Epithelial cell of prostate (primary cell): ENCODE measurements around the gene TXNDC15.

Experiments
- DNase-seq: peaks from one replicate; pipeline ENCODE4 v3.0.0-alpha.2; 2011; ENCODE audit warnings: low read depth, low spot score
- H3K27ac ChIP-seq: fragments of 450-650 bp; 2 replicates; pipeline ENCODE4 v1.5.1; 2017; ENCODE audit warnings: mild to moderate bottlenecking

TXNDC15 gene

DNA sequence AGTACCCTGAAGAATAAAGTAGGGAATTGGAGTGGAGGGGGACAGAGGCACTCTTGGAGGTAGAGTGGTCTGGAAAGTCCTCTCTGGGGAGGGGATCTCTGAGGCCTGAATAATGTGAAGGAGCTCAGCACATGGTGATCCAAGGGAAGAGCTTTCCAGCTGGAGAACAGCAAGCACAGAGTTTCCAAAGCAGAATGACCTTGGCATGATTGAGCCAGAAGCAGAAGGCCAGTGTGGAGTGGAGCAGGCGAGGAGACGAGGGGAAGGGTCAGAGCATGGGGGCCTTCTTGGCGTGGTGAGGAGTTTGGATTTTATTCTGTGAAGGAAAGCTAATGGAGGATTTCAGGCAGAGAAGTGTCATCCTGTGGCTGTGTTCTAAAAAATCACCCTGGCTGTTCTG, 39.1 kb downstream of the TXNDC15 start:
- H3K27ac ChIP-seq: no peak overlapping the region

DNA sequence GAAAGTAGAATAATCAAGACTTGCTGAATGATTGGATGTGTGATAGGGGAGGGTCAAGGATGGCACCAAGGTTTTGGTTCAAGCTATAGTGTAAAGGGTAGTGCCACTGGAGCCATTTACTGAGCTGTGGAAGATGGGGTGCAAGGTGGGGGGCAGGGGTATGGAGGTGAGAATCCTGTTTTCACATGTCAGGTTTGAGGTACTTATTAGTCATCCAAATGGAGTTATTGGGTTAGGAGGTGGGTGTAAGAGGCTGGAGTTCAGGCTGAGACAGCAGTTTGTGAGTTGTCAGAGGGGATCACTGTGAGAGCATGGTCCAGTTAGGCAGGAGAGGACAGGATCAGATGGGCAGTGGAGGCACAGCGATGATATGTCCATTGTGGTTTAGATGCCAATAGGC, 39.6 kb downstream of the TXNDC15 start:
- no peak for DNase-seq

More for the DNA sequence above, 39.1 kb downstream of the TXNDC15 start:
- no peak for DNase-seq

DNA sequence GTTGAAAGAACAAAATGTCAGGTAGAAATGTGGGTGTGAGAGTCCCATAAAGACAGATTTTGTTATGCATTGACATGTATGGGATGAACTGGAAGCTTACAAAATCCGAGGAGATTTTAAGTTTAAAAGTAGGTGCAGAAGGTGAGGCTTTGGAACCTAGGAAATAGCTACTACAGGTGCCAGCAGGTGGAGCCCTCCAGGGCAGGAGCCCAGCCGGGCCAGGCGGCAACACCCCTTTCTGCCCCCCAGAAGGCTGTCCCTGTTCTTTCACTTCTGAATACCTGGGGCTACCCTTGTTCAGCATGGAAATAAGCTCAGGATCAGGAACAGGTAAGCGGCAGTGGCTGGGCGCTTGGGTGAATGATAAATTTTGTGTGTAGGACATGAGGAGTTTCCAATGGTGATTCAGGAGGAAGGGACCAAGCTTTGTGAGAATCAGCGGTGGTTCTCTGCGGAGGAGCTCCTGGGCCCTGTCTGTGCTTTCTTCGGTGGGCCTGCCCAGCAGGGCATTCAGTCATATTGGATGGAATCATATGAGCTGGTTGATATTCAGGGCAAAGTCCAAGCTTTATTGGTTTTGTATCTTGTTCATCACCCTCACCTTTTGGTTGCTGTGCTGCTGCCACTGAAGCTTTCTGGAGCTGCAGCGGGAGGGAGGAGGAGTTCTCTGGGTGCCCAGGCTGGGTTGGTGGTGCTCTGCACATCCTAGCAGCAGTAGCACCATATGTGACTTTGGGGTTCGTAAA, 43.1 kb downstream of the TXNDC15 start:
- no peak for DNase-seq

More for the DNA sequence above, 39.6 kb downstream of the TXNDC15 start:
- no peak overlapping the region for H3K27ac ChIP-seq

DNA sequence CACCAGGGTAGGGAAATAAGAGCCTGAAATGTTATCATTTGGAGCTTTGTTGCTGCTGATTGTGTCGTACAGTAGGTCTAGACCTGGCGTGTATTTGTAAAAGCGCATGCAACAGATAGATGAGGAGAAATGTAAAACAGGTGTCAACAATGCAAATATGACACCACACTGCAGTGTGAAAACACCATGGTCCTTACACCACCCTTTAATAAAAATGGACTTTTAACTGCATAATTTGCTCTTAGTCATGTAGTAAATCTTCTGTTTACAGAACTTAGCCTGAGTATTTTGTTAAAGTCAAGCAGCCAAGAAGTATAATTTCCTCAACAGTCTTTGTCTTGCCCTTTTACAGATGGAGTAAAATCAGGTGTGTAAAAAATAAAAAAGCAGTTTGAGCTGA, 44.7 kb downstream of the TXNDC15 start:
- DNase-seq: no peak
- H3K27ac ChIP-seq: no peak overlapping the region

More for the DNA sequence above, 43.1 kb downstream of the TXNDC15 start:
- no peak overlapping the region for H3K27ac ChIP-seq

GRCh38 chr5:134920848-134921575, 46.8 kb downstream of the TXNDC15 start:
- no peak for DNase-seq
- H3K27ac ChIP-seq: no peak overlapping the region

- no peak for DNase-seq
- no peak overlapping the region for H3K27ac ChIP-seq
Observed at GRCh38 chr5:134932508-134932907, 58.3 kb downstream of the TXNDC15 start.

DNA sequence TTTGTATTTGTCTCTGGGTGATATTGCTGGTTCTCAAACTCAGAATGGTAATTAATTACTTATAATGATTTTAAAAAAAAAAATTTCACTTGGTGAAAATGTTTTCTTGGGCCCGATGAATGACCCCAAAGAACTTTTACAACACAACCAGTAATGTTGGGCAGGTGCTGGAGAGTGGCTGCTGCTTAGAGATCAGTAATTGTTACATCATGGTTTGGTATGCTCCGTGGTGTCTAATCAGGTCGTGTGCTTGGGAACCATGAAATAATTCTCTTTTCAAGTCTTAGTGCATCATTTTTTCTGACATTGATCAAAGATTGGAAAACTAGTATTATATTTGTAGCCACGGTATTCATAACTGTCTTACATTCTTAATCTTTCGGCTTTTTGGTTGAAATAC, 60.0 kb downstream of the TXNDC15 start:
- no peak overlapping the region for H3K27ac ChIP-seq
- DNase-seq: no peak

- DNase-seq: no peak
- no peak overlapping the region for H3K27ac ChIP-seq
Observed at GRCh38 chr5:134935711-134936602, 61.8 kb downstream of the TXNDC15 start.

DNA sequence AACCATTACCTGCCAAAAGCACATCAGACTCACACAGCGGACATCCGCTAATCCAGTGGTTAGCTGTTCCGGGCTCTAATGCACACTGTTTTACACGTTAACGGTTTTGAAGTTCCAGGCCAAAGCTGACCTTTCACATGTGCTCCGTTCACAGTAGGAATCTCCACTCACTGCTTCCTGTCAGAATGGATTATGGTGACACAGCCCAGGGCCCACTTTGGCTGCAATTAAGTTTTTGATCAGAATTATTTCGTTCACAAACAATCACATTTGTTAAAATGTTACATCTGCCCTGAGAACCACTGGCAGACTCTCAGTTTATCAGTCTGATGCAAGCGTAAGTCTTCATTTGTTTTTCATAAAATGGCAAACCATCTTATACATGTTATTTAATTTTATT, 63.4 kb downstream of the TXNDC15 start:
- H3K27ac ChIP-seq: no peak overlapping the region
- DNase-seq: no peak

DNA sequence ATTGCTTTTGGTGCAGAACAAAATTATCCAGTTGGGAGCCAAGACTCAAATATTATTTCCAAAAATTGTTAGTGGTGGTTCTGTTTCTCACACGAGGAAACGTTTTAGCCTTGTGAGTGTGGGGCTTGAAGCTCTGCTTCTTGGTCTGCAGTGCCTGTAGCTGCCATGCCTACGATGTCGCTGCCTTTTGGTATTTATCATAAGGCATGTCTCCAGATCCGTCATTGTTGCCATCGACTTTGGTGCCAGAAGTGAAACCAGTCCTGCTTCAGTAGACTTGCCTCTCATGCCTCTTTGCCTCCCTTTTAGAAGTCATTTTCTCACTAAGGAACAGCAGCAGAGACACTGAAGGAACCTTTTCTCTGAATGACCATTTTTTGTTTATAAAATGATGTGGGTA, 63.9 kb downstream of the TXNDC15 start:
- DNase-seq: no peak
- no peak overlapping the region for H3K27ac ChIP-seq

DNA sequence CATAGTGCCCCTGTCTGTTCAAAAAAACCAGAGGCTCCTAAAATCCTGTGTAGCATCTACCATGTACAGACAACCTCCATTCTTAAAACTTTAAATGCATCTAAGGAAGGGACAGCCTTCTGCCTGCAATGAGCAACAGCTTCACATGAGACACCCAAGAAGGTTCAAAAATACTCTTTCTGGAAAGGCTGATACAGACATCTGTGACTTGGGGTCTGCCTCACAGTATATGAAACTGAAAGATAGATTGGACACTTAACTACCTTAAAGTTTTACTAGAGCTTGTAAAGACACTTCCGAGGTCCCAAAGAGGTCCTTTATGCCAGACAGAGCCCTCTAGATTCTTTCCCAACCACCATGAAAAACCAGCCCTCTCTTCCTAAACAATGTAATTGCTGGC, 65.3 kb downstream of the TXNDC15 start:
- no peak for DNase-seq
- no peak overlapping the region for H3K27ac ChIP-seq

GRCh38 chr5:134943547-134943946, 69.4 kb downstream of the TXNDC15 start:
- no peak for DNase-seq
- no peak overlapping the region for H3K27ac ChIP-seq

GRCh38 chr5:134944630-134945029, 70.5 kb downstream of the TXNDC15 start:
- H3K27ac ChIP-seq: no peak overlapping the region
- no peak for DNase-seq

DNA sequence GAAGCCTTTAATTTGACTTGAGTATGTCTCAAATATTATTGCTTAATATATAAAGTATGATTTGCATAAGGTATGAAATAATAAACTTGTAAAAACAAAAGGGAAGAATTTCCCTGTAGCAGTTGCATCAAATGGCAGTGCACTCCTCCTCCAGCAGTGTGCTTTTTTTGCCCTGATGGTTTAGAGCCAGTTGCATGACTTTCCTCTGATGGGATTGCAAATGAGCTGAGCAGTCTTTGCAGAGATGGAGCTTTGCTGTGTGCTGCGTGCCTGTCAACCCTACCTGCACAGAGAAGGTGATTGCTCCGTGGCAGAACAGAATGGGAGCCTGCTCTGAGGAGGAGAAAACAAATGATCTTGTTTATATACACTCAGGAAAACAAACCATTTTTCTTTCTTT, 70.9 kb downstream of the TXNDC15 start:
- no peak for DNase-seq
- no peak overlapping the region for H3K27ac ChIP-seq

DNA sequence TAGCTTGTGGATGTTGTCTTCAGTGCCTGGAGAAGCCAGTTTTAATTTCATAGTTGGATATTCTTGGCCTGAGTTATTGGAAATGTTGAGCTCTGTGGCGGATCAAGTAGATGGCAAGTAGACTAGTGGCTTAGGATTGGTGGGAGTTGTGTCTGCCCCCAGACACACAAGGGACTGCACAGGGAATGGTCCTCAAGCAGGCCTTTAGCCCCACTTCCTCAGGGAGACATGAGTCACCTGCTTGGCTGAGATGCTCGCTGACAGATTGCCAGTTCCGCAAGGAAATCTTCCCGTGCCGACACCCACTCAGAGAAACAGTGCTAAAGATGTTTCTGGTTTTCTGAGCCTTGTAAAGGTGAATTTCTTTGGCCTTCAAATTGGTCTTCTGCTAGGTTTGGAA, 74.7 kb downstream of the TXNDC15 start:
- H3K27ac ChIP-seq: no peak overlapping the region
- no peak for DNase-seq

DNA sequence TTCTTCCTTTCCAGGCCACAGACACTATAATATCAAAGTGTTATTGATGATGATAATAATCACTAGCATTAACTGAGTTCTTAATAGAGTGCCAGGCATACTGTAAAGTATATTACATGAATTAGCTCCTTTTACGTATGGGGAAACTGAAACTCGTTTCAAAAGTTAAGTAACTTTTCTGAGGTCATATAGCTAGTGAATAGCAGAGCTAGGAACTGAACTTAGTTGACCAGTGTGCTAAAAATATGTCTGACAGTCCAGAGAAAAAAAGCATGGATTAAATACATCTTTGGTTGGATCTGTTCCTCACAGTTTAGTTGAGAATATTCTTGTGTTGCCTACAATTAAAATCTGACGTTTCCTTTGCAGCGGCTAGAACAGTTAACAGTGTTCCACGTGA, 75.1 kb downstream of the TXNDC15 start:
- DNase-seq: no peak
- H3K27ac ChIP-seq: no peak overlapping the region
